ENCODE data around the gene TIGD3.

TIGD3 gene

GRCh38 chr11:65317025-65317786 lies 37.3 kb upstream of the TIGD3 start:
- TF ChIP-seq CTCF (IDR thresholded peaks at IDR 0.05; ENCODE audit: control insufficient read depth, extremely low read depth, insufficient read depth) = no peak
- no peak for DNase-seq (ENCODE audit: low read depth)
- no peak overlapping the region for H3K4me3 ChIP-seq (ENCODE audit: low read depth, low read length)

GRCh38 chr11:65320386-65321075 lies 34.0 kb upstream of the TIGD3 start:
- no peak overlapping the region for H3K4me3 ChIP-seq (ENCODE audit: low read depth, low read length)
- no peak for DNase-seq (ENCODE audit: low read depth)
- no peak for TF ChIP-seq CTCF (IDR thresholded peaks at IDR 0.05; ENCODE audit: control insufficient read depth, extremely low read depth, insufficient read depth)

- no peak for TF ChIP-seq CTCF (IDR thresholded peaks at IDR 0.05; ENCODE audit: control insufficient read depth, extremely low read depth, insufficient read depth)
- H3K4me3 ChIP-seq (ENCODE audit: low read depth, low read length) = no peak overlapping the region
- no peak for DNase-seq (ENCODE audit: low read depth)
Observed at GRCh38 chr11:65321076-65321475, 33.5 kb upstream of the TIGD3 start.

GRCh38 chr11:65321828-65322485 lies 32.6 kb upstream of the TIGD3 start:
- no peak overlapping the region for H3K4me3 ChIP-seq (ENCODE audit: low read depth, low read length)
- no peak for DNase-seq (ENCODE audit: low read depth)
- TF ChIP-seq CTCF (IDR thresholded peaks at IDR 0.05; ENCODE audit: control insufficient read depth, extremely low read depth, insufficient read depth) = no peak

GRCh38 chr11:65323813-65324212 lies 30.7 kb upstream of the TIGD3 start:
- H3K4me3 ChIP-seq (ENCODE audit: low read depth, low read length) = no peak overlapping the region
- TF ChIP-seq CTCF (IDR thresholded peaks at IDR 0.05; ENCODE audit: control insufficient read depth, extremely low read depth, insufficient read depth) = no peak
- DNase-seq (ENCODE audit: low read depth) = no peak

- TF ChIP-seq CTCF (IDR thresholded peaks at IDR 0.05; ENCODE audit: control insufficient read depth, extremely low read depth, insufficient read depth) = no peak
- DNase-seq (ENCODE audit: low read depth) = no peak
- no peak overlapping the region for H3K4me3 ChIP-seq (ENCODE audit: low read depth, low read length)
Observed at GRCh38 chr11:65325435-65325834, 29.1 kb upstream of the TIGD3 start.

Data from LNCaP clone FGC (cell line).